ENCODE data around the gene RCAN1.
A peak's percentile ranks its signal among the peaks of the same experiment; 100 is the strongest.

The RCAN1 gene

GRCh38 chr21:34614628-34615486, at the start of gene RCAN1:
TSS of gene RCAN1 (minus strand) at chr21:34615113. CDS start at chr21:34615011, 102 bp downstream.
- Histone ChIP-seq H3K36me3 (ENCODE audit: control insufficient read depth, insufficient read depth, low read length) (no peaks in the 10 kb centered on the region), H3K27ac (ENCODE audit: low read depth, low read length) (no peak within 1 kb of the TSS), H3K27me3 (ENCODE audit: control insufficient read depth, insufficient read depth, low read length) (peaks cover 31% of the 10 kb centered on the region), H3K9me3 (ENCODE audit: control insufficient read depth, insufficient read depth, low read length) (no peaks in the 10 kb centered on the region), H3K9ac (ENCODE audit: low read depth, low read length) (no peak within 1 kb of the TSS), H3K4me1 (ENCODE audit: control insufficient read depth, insufficient read depth, low read length) (no peaks in the 10 kb centered on the region), H3K4me3 (ENCODE audit: low read depth, low read length) (peak within 1 kb of the TSS; percentile 73)

- H3K4me3 ChIP-seq (ENCODE audit: low read depth, low read length) = no peak overlapping the region
- no peaks in the 10 kb centered on the region for H3K4me1 ChIP-seq (ENCODE audit: control insufficient read depth, insufficient read depth, low read length)
- no peak overlapping the region for H3K27ac ChIP-seq (ENCODE audit: low read depth, low read length)
- H3K36me3 ChIP-seq (ENCODE audit: control insufficient read depth, insufficient read depth, low read length) = no peaks in the 10 kb centered on the region
- no peaks in the 10 kb centered on the region for H3K9me3 ChIP-seq (ENCODE audit: control insufficient read depth, insufficient read depth, low read length)
- H3K9ac ChIP-seq (ENCODE audit: low read depth, low read length) = no peak overlapping the region
- peaks cover 5% of the 10 kb centered on the region for H3K27me3 ChIP-seq (ENCODE audit: control insufficient read depth, insufficient read depth, low read length)
Measured at GRCh38 chr21:34661848-34662247, 46.9 kb upstream of the RCAN1 start.

GRCh38 chr21:34653522-34653921, 38.6 kb upstream of the RCAN1 start:
- Histone ChIP-seq H3K4me3 (ENCODE audit: low read depth, low read length) (no peak overlapping the region), H3K9me3 (ENCODE audit: control insufficient read depth, insufficient read depth, low read length) (no peaks in the 10 kb centered on the region), H3K4me1 (ENCODE audit: control insufficient read depth, insufficient read depth, low read length) (no peaks in the 10 kb centered on the region), H3K36me3 (ENCODE audit: control insufficient read depth, insufficient read depth, low read length) (no peaks in the 10 kb centered on the region), H3K9ac (ENCODE audit: low read depth, low read length) (no peak overlapping the region), H3K27ac (ENCODE audit: low read depth, low read length) (no peak overlapping the region), H3K27me3 (ENCODE audit: control insufficient read depth, insufficient read depth, low read length) (no peaks in the 10 kb centered on the region)

- H3K9ac ChIP-seq (ENCODE audit: low read depth, low read length) = no peak overlapping the region
- no peaks in the 10 kb centered on the region for H3K9me3 ChIP-seq (ENCODE audit: control insufficient read depth, insufficient read depth, low read length)
- H3K36me3 ChIP-seq (ENCODE audit: control insufficient read depth, insufficient read depth, low read length) = no peaks in the 10 kb centered on the region
- H3K4me1 ChIP-seq (ENCODE audit: control insufficient read depth, insufficient read depth, low read length) = no peaks in the 10 kb centered on the region
- no peak overlapping the region for H3K4me3 ChIP-seq (ENCODE audit: low read depth, low read length)
- no peak overlapping the region for H3K27ac ChIP-seq (ENCODE audit: low read depth, low read length)
- H3K27me3 ChIP-seq (ENCODE audit: control insufficient read depth, insufficient read depth, low read length) = no peaks in the 10 kb centered on the region
Measured at GRCh38 chr21:34651642-34652041, 36.7 kb upstream of the RCAN1 start.

GRCh38 chr21:34650861-34651431, 36.0 kb upstream of the RCAN1 start:
- Histone ChIP-seq H3K4me3 (ENCODE audit: low read depth, low read length) (no peak overlapping the region), H3K4me1 (ENCODE audit: control insufficient read depth, insufficient read depth, low read length) (no peaks in the 10 kb centered on the region), H3K9me3 (ENCODE audit: control insufficient read depth, insufficient read depth, low read length) (no peaks in the 10 kb centered on the region), H3K27me3 (ENCODE audit: control insufficient read depth, insufficient read depth, low read length) (no peaks in the 10 kb centered on the region), H3K27ac (ENCODE audit: low read depth, low read length) (no peak overlapping the region), H3K9ac (ENCODE audit: low read depth, low read length) (no peak overlapping the region), H3K36me3 (ENCODE audit: control insufficient read depth, insufficient read depth, low read length) (no peaks in the 10 kb centered on the region)

GRCh38 chr21:34649400-34649799, 34.5 kb upstream of the RCAN1 start:
- H3K4me1 ChIP-seq (ENCODE audit: control insufficient read depth, insufficient read depth, low read length) = no peaks in the 10 kb centered on the region
- no peak overlapping the region for H3K9ac ChIP-seq (ENCODE audit: low read depth, low read length)
- H3K27me3 ChIP-seq (ENCODE audit: control insufficient read depth, insufficient read depth, low read length) = no peaks in the 10 kb centered on the region
- no peak overlapping the region for H3K27ac ChIP-seq (ENCODE audit: low read depth, low read length)
- H3K36me3 ChIP-seq (ENCODE audit: control insufficient read depth, insufficient read depth, low read length) = no peaks in the 10 kb centered on the region
- H3K9me3 ChIP-seq (ENCODE audit: control insufficient read depth, insufficient read depth, low read length) = no peaks in the 10 kb centered on the region
- H3K4me3 ChIP-seq (ENCODE audit: low read depth, low read length) = no peak overlapping the region

GRCh38 chr21:34648739-34649297, 33.9 kb upstream of the RCAN1 start:
- Histone ChIP-seq H3K27ac (ENCODE audit: low read depth, low read length) (no peak overlapping the region), H3K4me3 (ENCODE audit: low read depth, low read length) (no peak overlapping the region), H3K36me3 (ENCODE audit: control insufficient read depth, insufficient read depth, low read length) (no peaks in the 10 kb centered on the region), H3K27me3 (ENCODE audit: control insufficient read depth, insufficient read depth, low read length) (no peaks in the 10 kb centered on the region), H3K4me1 (ENCODE audit: control insufficient read depth, insufficient read depth, low read length) (no peaks in the 10 kb centered on the region), H3K9me3 (ENCODE audit: control insufficient read depth, insufficient read depth, low read length) (no peaks in the 10 kb centered on the region), H3K9ac (ENCODE audit: low read depth, low read length) (no peak overlapping the region)

- no peak overlapping the region for H3K4me3 ChIP-seq (ENCODE audit: low read depth, low read length)
Measured at GRCh38 chr21:34647555-34647954, 32.6 kb upstream of the RCAN1 start.

GRCh38 chr21:34644825-34645224, 29.9 kb upstream of the RCAN1 start:
- Histone ChIP-seq H3K27me3 (ENCODE audit: control insufficient read depth, insufficient read depth, low read length) (no peaks in the 10 kb centered on the region), H3K27ac (ENCODE audit: low read depth, low read length) (no peak overlapping the region), H3K4me1 (ENCODE audit: control insufficient read depth, insufficient read depth, low read length) (no peaks in the 10 kb centered on the region), H3K4me3 (ENCODE audit: low read depth, low read length) (no peak overlapping the region), H3K9ac (ENCODE audit: low read depth, low read length) (no peak overlapping the region), H3K36me3 (ENCODE audit: control insufficient read depth, insufficient read depth, low read length) (no peaks in the 10 kb centered on the region), H3K9me3 (ENCODE audit: control insufficient read depth, insufficient read depth, low read length) (no peaks in the 10 kb centered on the region)

More at GRCh38 chr21:34647555-34647954, 32.6 kb upstream of the RCAN1 start:
- H3K36me3 ChIP-seq (ENCODE audit: control insufficient read depth, insufficient read depth, low read length) = no peaks in the 10 kb centered on the region
- no peaks in the 10 kb centered on the region for H3K9me3 ChIP-seq (ENCODE audit: control insufficient read depth, insufficient read depth, low read length)
- no peaks in the 10 kb centered on the region for H3K27me3 ChIP-seq (ENCODE audit: control insufficient read depth, insufficient read depth, low read length)
- H3K27ac ChIP-seq (ENCODE audit: low read depth, low read length) = no peak overlapping the region
- no peak overlapping the region for H3K9ac ChIP-seq (ENCODE audit: low read depth, low read length)
- no peaks in the 10 kb centered on the region for H3K4me1 ChIP-seq (ENCODE audit: control insufficient read depth, insufficient read depth, low read length)

- no peaks in the 10 kb centered on the region for H3K4me1 ChIP-seq (ENCODE audit: control insufficient read depth, insufficient read depth, low read length)
- no peaks in the 10 kb centered on the region for H3K27me3 ChIP-seq (ENCODE audit: control insufficient read depth, insufficient read depth, low read length)
- no peak overlapping the region for H3K27ac ChIP-seq (ENCODE audit: low read depth, low read length)
- H3K9ac ChIP-seq (ENCODE audit: low read depth, low read length) = no peak overlapping the region
- H3K9me3 ChIP-seq (ENCODE audit: control insufficient read depth, insufficient read depth, low read length) = no peaks in the 10 kb centered on the region
- H3K4me3 ChIP-seq (ENCODE audit: low read depth, low read length) = no peak overlapping the region
- H3K36me3 ChIP-seq (ENCODE audit: control insufficient read depth, insufficient read depth, low read length) = no peaks in the 10 kb centered on the region
Measured at GRCh38 chr21:34642211-34643075, 27.5 kb upstream of the RCAN1 start.

All from HUES48 (cell line).